ENCODE data around the gene ABCC12. TPM values are rescaled to one million over a fixed set of nuclear protein-coding genes. Genes with fewer than 3 reads are reported as not detected.

ABCC12 gene
- polyA plus RNA-seq, 2 of the 4 experiments (the other 2 are of a cell fraction) = 0.23 TPM; not detected in 1

GRCh38 chr16:48164907-48165715 is 9.3 kb upstream of the ABCC12 start (continued):
- TF ChIP-seq HEYL (CRISPR knock-in tag; IDR thresholded peaks at IDR 0.05) (no peak), CBX2 (IDR thresholded peaks at IDR 0.05; ENCODE audit: borderline replicate concordance, low read depth) (no peak), ZSCAN20 (CRISPR knock-in tag; IDR thresholded peaks at IDR 0.05) (no peak), RCOR1 (IDR thresholded peaks at IDR 0.05; ENCODE audit: low read depth, low read length) (no peak), KDM1A (IDR thresholded peaks at IDR 0.05; ENCODE audit: low read depth) (0 out of 2 replicates have a peak, but pooled peaks have one; percentile 11), FOXS1 (CRISPR knock-in tag; IDR thresholded peaks at IDR 0.05) (no peak), CHD4 (IDR thresholded peaks at IDR 0.05; ENCODE audit: borderline replicate concordance) (0 out of 2 replicates have a peak, but pooled peaks have one; percentile 42), CHD2 (IDR thresholded peaks at IDR 0.05; ENCODE audit: low read length, partially characterized antibody) (no peak), HOXB13 (CRISPR knock-in tag; IDR thresholded peaks at IDR 0.05; ENCODE audit: low read depth) (no peak), TP53 (CRISPR knock-in tag; IDR thresholded peaks at IDR 0.05) (no peak), ELK1 (IDR thresholded peaks at IDR 0.05; ENCODE audit: low read depth, low read length) (no peak), HMGXB4 (CRISPR knock-in tag; IDR thresholded peaks at IDR 0.05; ENCODE audit: borderline replicate concordance) (no peak), JUN (IDR thresholded peaks at IDR 0.05) (0 out of 5 replicates have a peak, but pooled peaks have one; percentile 22 to 26), RFX5 (IDR thresholded peaks at IDR 0.05) (no peak), SMC3 (IDR thresholded peaks at IDR 0.05) (peak; percentile 94), CEBPB (IDR thresholded peaks at IDR 0.05) (peak; percentile 44 to 75; a peak in 2 of 4 replicates), ZFP36 (IDR thresholded peaks at IDR 0.05; ENCODE audit: borderline replicate concordance, partially characterized antibody) (peak; percentile 98), RARB (CRISPR knock-in tag; IDR thresholded peaks at IDR 0.05) (no peak)

DNA sequence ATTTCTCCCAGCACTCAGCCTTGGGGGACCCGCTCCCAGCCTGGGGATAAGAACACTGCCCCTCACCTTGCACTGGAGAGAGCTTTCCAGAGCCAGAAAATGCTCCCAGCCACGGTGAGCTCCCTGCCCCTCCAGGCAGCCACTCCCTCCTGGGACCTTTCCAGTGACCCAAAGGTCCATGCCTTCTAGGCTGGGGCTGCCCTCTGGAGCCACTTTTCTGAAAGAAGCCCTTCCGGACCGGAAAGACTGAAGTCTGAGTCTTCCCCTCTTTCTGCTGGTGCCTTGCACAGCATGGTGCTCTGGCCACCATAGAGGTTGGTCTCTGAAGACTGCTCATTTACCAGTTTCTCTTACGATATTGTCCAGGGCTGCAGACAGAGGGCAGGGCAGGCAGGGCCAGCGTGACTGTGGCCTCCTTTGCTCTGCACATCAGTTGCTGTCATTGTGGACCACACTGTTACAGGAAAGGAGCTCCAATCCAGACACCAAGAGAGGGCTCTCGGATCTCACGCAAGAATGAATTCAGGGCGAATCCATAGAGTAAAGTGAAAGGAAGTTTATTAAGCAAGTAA is 7.1 kb upstream of the ABCC12 start:
- WGBS (ENCODE audit: missing lambda C conversion rate) = 89% methylated on average over 9 of the region's 9 CpGs
- peaks cover 33% of the 10 kb centered on the region for H3K4me1 ChIP-seq
- H3K4me2 ChIP-seq = no peak overlapping the region
- peak overlapping the region; percentile 33 to 36; a peak in 3 of 6 replicates for H3K27ac ChIP-seq
- DNase-seq (ENCODE audit: low read depth in 1 of 2, low spot score in 1 of 2) (no peak), ATAC-seq (no peak), FAIRE-seq (no peak)
- TF ChIP-seq TP53 (CRISPR knock-in tag; IDR thresholded peaks at IDR 0.05) (no peak), CHD2 (IDR thresholded peaks at IDR 0.05; ENCODE audit: low read length, partially characterized antibody) (no peak), RARB (CRISPR knock-in tag; IDR thresholded peaks at IDR 0.05) (no peak), KDM5A (IDR thresholded peaks at IDR 0.05) (no peak), CEBPB (IDR thresholded peaks at IDR 0.05) (no peak), HEYL (CRISPR knock-in tag; IDR thresholded peaks at IDR 0.05) (no peak), ZNF302 (CRISPR knock-in tag; IDR thresholded peaks at IDR 0.05) (no peak)
- TF ChIP-seq, protein P1, sequence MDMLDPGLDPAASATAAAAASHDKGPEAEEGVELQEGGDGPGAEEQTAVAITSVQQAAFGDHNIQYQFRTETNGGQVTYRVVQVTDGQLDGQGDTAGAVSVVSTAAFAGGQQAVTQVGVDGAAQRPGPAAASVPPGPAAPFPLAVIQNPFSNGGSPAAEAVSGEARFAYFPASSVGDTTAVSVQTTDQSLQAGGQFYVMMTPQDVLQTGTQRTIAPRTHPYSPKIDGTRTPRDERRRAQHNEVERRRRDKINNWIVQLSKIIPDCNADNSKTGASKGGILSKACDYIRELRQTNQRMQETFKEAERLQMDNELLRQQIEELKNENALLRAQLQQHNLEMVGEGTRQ (IDR thresholded peaks at IDR 0.05) = no peak
- H3K4me3 ChIP-seq = no peak overlapping the region
- ChIA-PET CTCF (interaction anchor here (1.2 to 6.8 kb wide), 3 partner anchors 1019 to 1215 kb away, joined by 4 to 82 read pairs (median 36); partner anchors contain the start of gene NETO2), POLR2A (no interaction called here)
- H3K9me3 ChIP-seq = no peaks in the 10 kb centered on the region

Data from A549 (cell line).